Measurements from ENCODE around the gene PLCD3. TPM values are rescaled to one million over a fixed set of nuclear protein-coding genes. Genes with fewer than 3 reads are reported as not detected.

PLCD3 gene
- total and polyA plus RNA-seq, 9 of the 15 experiments (the other 6 are each of a cell fraction or from before 2014, with no cell fraction given), result 0.20 to 22.6 (median 7.5) TPM

- TF ChIP-seq ID3 (CRISPR knock-in tag; IDR thresholded peaks at IDR 0.05) (no peak), ID3 (tag; IDR thresholded peaks at IDR 0.05) (no peak), FOXJ2 (tag; IDR thresholded peaks at IDR 0.05) (no peak), GABPB2 (CRISPR knock-in tag; conservative IDR thresholded peaks at IDR 0.05) (no peak), ZNF512 (tag; IDR thresholded peaks at IDR 0.05) (no peak), ZNF583 (CRISPR knock-in tag; IDR thresholded peaks at IDR 0.05) (no peak), SRSF7 (optimal IDR thresholded peaks at IDR 0.05; ENCODE audit: low read depth, low read length) (no peak), ZNF146 (CRISPR knock-in tag; IDR thresholded peaks at IDR 0.05; ENCODE audit: unreplicated experiment) (no peak), NCOA6 (IDR thresholded peaks at IDR 0.05) (peak; percentile 4; the same call in 1 of the 2 replicates), TOE1 (IDR thresholded peaks at IDR 0.05; ENCODE audit: borderline replicate concordance) (no peak), TOE1 (CRISPR knock-in tag; IDR thresholded peaks at IDR 0.05; ENCODE audit: borderline replicate concordance, low read depth) (no peak), SMAD4 (CRISPR knock-in tag; conservative IDR thresholded peaks at IDR 0.05) (no peak), BHLHE40 (IDR thresholded peaks at IDR 0.05; ENCODE audit: low read length) (no peak), ZBTB9 (CRISPR knock-in tag; IDR thresholded peaks at IDR 0.05) (0 out of 2 replicates have a peak, but pooled peaks have one; percentile 28), ZC3H11A (IDR thresholded peaks at IDR 0.05; ENCODE audit: low read depth, low read length) (no peak), PTRF (tag; IDR thresholded peaks at IDR 0.05) (no peak), DIDO1 (tag; IDR thresholded peaks at IDR 0.05; ENCODE audit: low read depth) (no peak), NR0B1 (IDR thresholded peaks at IDR 0.05; ENCODE audit: partially characterized antibody) (no peak), OTX1 (CRISPR knock-in tag; IDR thresholded peaks at IDR 0.05) (no peak)
Measured at GRCh38 chr17:45149669-45150664, 17.7 kb upstream of the PLCD3 start (continued).

Data from K562 (cell line).